GM23338 (cell line): Measurements from ENCODE around the gene CLDN20. TPM values are rescaled to one million over a fixed set of nuclear protein-coding genes. Genes with fewer than 3 reads are reported as not detected.

ENCODE experiments used
- ATAC-seq: fragments of 200-7000 bp; cut with Tn5 transposase; 3 replicates; pipeline ENCODE4 v1.9.1; 2020
- DNase-seq: peaks from one replicate; pipeline ENCODE4 v3.0.0-alpha.2; 2015; ENCODE audit warnings: low spot score
- H2AFZ ChIP-seq: fragments of 200-600 bp; sonication (generic); 2 replicates; pipeline ENCODE4 v1.8.0; 2016; ENCODE audit warnings: antibody characterized with exemption, mild to moderate bottlenecking, moderate library complexity
- H3F3A ChIP-seq: fragments of 200-600 bp; sonication (generic); replicated peaks from 2 replicates; pipeline ENCODE4 v1.8.0; 2017; ENCODE audit warnings: antibody characterized with exemption, mixed run types, low read depth
- H3K27ac ChIP-seq: fragments of 200-600 bp; sonication (generic); 2 replicates; pipeline ENCODE4 v1.6.1; 2016; ENCODE audit warnings: low read depth
- H3K27me3 ChIP-seq: fragments of 200-600 bp; sonication (generic); 2 replicates; pipeline ENCODE4 v1.8.0; 2016; ENCODE audit warnings: mild to moderate bottlenecking, mixed run types, moderate library complexity; ENCODE audit not compliant: insufficient read depth
- H3K36me3 ChIP-seq: fragments of 200-600 bp; sonication (generic); 2 replicates; pipeline ENCODE4 v1.8.0; 2016; ENCODE audit warnings: mild to moderate bottlenecking; ENCODE audit not compliant: insufficient read depth
- H3K4me1 ChIP-seq: fragments of 200-600 bp; sonication (generic); 2 replicates; pipeline ENCODE4 v1.8.0; 2016; ENCODE audit warnings: mild to moderate bottlenecking, moderate library complexity; ENCODE audit not compliant: insufficient read depth
- H3K4me2 ChIP-seq: fragments of 200-600 bp; sonication (generic); 2 replicates; pipeline ENCODE4 v1.7.1; 2017; ENCODE audit warnings: mixed run types
- H3K4me3 ChIP-seq: fragments of 200-600 bp; sonication (generic); 2 replicates; pipeline ENCODE4 v1.6.1; 2016; ENCODE audit warnings: mixed run types
- H3K79me2 ChIP-seq: fragments of 200-600 bp; sonication (generic); replicated peaks from 2 replicates; pipeline ENCODE4 v1.8.0; 2017; ENCODE audit warnings: mild to moderate bottlenecking; ENCODE audit not compliant: insufficient read depth
- H3K9me2 ChIP-seq: fragments of 200-600 bp; sonication (generic); 2 replicates; pipeline ENCODE4 v1.8.0; 2017; ENCODE audit not compliant: insufficient read depth
- H4K20me1 ChIP-seq: fragments of 200-600 bp; sonication (generic); replicated peaks from 2 replicates; pipeline ENCODE4 v1.8.0; 2017; ENCODE audit warnings: mild to moderate bottlenecking; ENCODE audit not compliant: insufficient read depth
- H3K27ac Mint-ChIP-seq: 2 replicates; pipeline ENCODE4 v1.8.0; 2020; ENCODE audit warnings: inconsistent platforms, mild to moderate bottlenecking, moderate library complexity, mixed read lengths
- H3K27me3 Mint-ChIP-seq: 3 replicates; pipeline ENCODE4 v1.8.0; 2022; ENCODE audit warnings: low read depth, mild to moderate bottlenecking, moderate library complexity, mixed read lengths, inconsistent platforms; ENCODE audit not compliant: insufficient read depth, poor library complexity
- H3K36me3 Mint-ChIP-seq: 3 replicates; pipeline ENCODE4 v1.8.0; 2021; ENCODE audit warnings: low read depth, mild to moderate bottlenecking, inconsistent platforms, moderate library complexity, mixed read lengths
- H3K4me1 Mint-ChIP-seq: 3 replicates; pipeline ENCODE4 v1.8.0; 2020; ENCODE audit warnings: mild to moderate bottlenecking, inconsistent platforms, mixed read lengths
- H3K4me3 Mint-ChIP-seq: 3 replicates; pipeline ENCODE4 v1.8.0; 2021; ENCODE audit warnings: moderate library complexity, mild to moderate bottlenecking, inconsistent platforms, mixed read lengths
- H3K9me3 Mint-ChIP-seq: 3 replicates; pipeline ENCODE4 v1.8.0; 2020; ENCODE audit warnings: moderate library complexity, mild to moderate bottlenecking, inconsistent platforms, mixed read lengths
- CREB1 ChIP-seq: fragments of 250-450 bp; sonication (Bioruptor Pico); IDR thresholded peaks from 2 replicates; pipeline ENCODE4 v1.5.0; 2020; ENCODE audit warnings: low read depth, mild to moderate bottlenecking, moderate library complexity
- ETS1 ChIP-seq: IDR thresholded peaks from 2 replicates; pipeline ENCODE4 v1.6.1; 2016; ENCODE audit warnings: antibody characterized with exemption
- EZH2 ChIP-seq: fragments of 200-600 bp; sonication (generic); IDR thresholded peaks from one replicate; pipeline ENCODE4 v1.8.0; 2017; ENCODE audit warnings: antibody characterized with exemption, mild to moderate bottlenecking, low read depth; ENCODE audit not compliant: unreplicated experiment
- EZH2phosphoT487 ChIP-seq: fragments of 200-600 bp; sonication (generic); IDR thresholded peaks from one replicate; pipeline ENCODE4 v1.8.1; 2018; ENCODE audit warnings: antibody characterized with exemption; ENCODE audit not compliant: unreplicated experiment
- JUNB ChIP-seq: IDR thresholded peaks from one replicate; pipeline ENCODE4 v1.6.1; 2016; ENCODE audit warnings: antibody characterized with exemption; ENCODE audit not compliant: unreplicated experiment
- NANOG ChIP-seq: IDR thresholded peaks from 2 replicates; pipeline ENCODE4 v1.6.1; 2016; ENCODE audit warnings: antibody characterized with exemption, borderline replicate concordance
- POLR2AphosphoS5 ChIP-seq: IDR thresholded peaks from 2 replicates; pipeline ENCODE4 v1.6.1; 2016; ENCODE audit warnings: antibody characterized with exemption, low read depth
- REST ChIP-seq: IDR thresholded peaks from one replicate; pipeline ENCODE4 v1.6.1; 2018; ENCODE audit warnings: antibody characterized with exemption; ENCODE audit not compliant: unreplicated experiment
- STAT1 ChIP-seq: IDR thresholded peaks from one replicate; pipeline ENCODE4 v1.6.1; 2016; ENCODE audit warnings: antibody characterized with exemption; ENCODE audit not compliant: unreplicated experiment
- ZNF114 ChIP-seq: fragments of 250-450 bp; sonication (Bioruptor Pico); IDR thresholded peaks from 2 replicates; pipeline ENCODE4 v1.5.0; 2020; ENCODE audit warnings: mild to moderate bottlenecking, moderate library complexity
- ZNF331 ChIP-seq: fragments of 250-450 bp; sonication (Bioruptor Pico); IDR thresholded peaks from 2 replicates; pipeline ENCODE4 v1.5.0; 2020; ENCODE audit warnings: low read depth, mild to moderate bottlenecking, moderate library complexity
- ZNF462 ChIP-seq: fragments of 250-450 bp; sonication (Bioruptor Pico); IDR thresholded peaks from 2 replicates; pipeline ENCODE4 v1.5.0; 2020; ENCODE audit warnings: mild to moderate bottlenecking, moderate library complexity
- polyA plus RNA-seq: library from polyadenylated mRNA; unstranded; fragments of >200 nt; fragmentation: Nextera tagmentation; extraction: Ambion mirVana; gene quantifications from 2 replicates; pipeline ENCODE4 v1.2.1, GENCODE V29; 2016
- total RNA-seq: library from RNA; depleted of rRNA; stranded (reverse); fragments of >200 nt; shearing (Covaris generic); gene quantifications from 2 replicates; pipeline ENCODE4 v1.2.3, GENCODE V29; 2014

The CLDN20 gene
- total and polyA plus RNA-seq, 2 experiments from 2014 or later: 0.23 TPM; not detected in 1

GRCh38 chr6:155275808-155276480 lies 12.1 kb downstream of the CLDN20 start:
- Mint-ChIP-seq H3K27ac (no peak overlapping the region), H3K27me3 (no peaks in the 10 kb centered on the region), H3K4me1 (peaks cover 14% of the 10 kb centered on the region), H3K9me3 (no peaks in the 10 kb centered on the region), H3K4me3 (no peak overlapping the region), H3K36me3 (peaks cover 20% of the 10 kb centered on the region)
- TF ChIP-seq EZH2: no peak
- no peak for TF ChIP-seq ZNF462 (CRISPR knock-in tag)
- TF ChIP-seq JUNB: no peak
- TF ChIP-seq REST: no peak
- TF ChIP-seq EZH2phosphoT487: no peak
- TF ChIP-seq ZNF331 (CRISPR knock-in tag): no peak
- no peak for TF ChIP-seq STAT1
- no peak for TF ChIP-seq ZNF114 (CRISPR knock-in tag)
- no peak for TF ChIP-seq POLR2AphosphoS5
- TF ChIP-seq NANOG: no peak
- TF ChIP-seq CREB1 (CRISPR knock-in tag): no peak
- no peak for TF ChIP-seq ETS1
- H2AFZ ChIP-seq: no peak overlapping the region
- no peaks in the 10 kb centered on the region for H4K20me1 ChIP-seq
- H3K36me3 ChIP-seq: no peaks in the 10 kb centered on the region; the same call in 1 of the 2 replicates
- H3K79me2 ChIP-seq: 0 out of 2 replicates have a peak, but pooled peaks cover 5% of the 10 kb centered on the region
- no peaks in the 10 kb centered on the region for H3K9me2 ChIP-seq
- no peak overlapping the region for H3K4me3 ChIP-seq
- no peak overlapping the region for H3K4me2 ChIP-seq
- H3K4me1 ChIP-seq: peaks cover 22% of the 10 kb centered on the region
- no peak for ATAC-seq
- DNase-seq: no peak
- no peaks in the 10 kb centered on the region for H3F3A ChIP-seq
- H3K27me3 ChIP-seq: no peaks in the 10 kb centered on the region
- no peak overlapping the region for H3K27ac ChIP-seq
